Central memory CD4-positive, alpha-beta T cell (primary cell): ENCODE data around the gene ATXN7L1.

Experiments used
- DNase-seq: peaks from one replicate; pipeline ENCODE4 v3.0.0; 2022

ATXN7L1 gene

GRCh38 chr7:105664816-105665525 is 211.4 kb downstream of the ATXN7L1 start:
- no peak for DNase-seq

- DNase-seq: no peak
Measured at GRCh38 chr7:105662998-105663397, 213.4 kb downstream of the ATXN7L1 start.

- no peak for DNase-seq
Measured at GRCh38 chr7:105661625-105662024, 214.8 kb downstream of the ATXN7L1 start.

GRCh38 chr7:105656922-105657521 is 219.4 kb downstream of the ATXN7L1 start:
- DNase-seq: peak; percentile 66

GRCh38 chr7:105655500-105656380 is 220.7 kb downstream of the ATXN7L1 start:
- DNase-seq: no peak

GRCh38 chr7:105655067-105655466 is 221.3 kb downstream of the ATXN7L1 start:
- DNase-seq: no peak

GRCh38 chr7:105654095-105654686 is 222.2 kb downstream of the ATXN7L1 start:
- DNase-seq: no peak

GRCh38 chr7:105653441-105654005 is 222.9 kb downstream of the ATXN7L1 start:
- DNase-seq: no peak

GRCh38 chr7:105652359-105652993 is 223.9 kb downstream of the ATXN7L1 start:
- peak; percentile 38 for DNase-seq

GRCh38 chr7:105651798-105652197 is 224.6 kb downstream of the ATXN7L1 start:
- DNase-seq: no peak

GRCh38 chr7:105650382-105650970 is 225.9 kb downstream of the ATXN7L1 start:
- DNase-seq: no peak

- no peak for DNase-seq
Measured at GRCh38 chr7:105649727-105650381, 226.5 kb downstream of the ATXN7L1 start.

- no peak for DNase-seq
Measured at GRCh38 chr7:105648561-105649401, 227.6 kb downstream of the ATXN7L1 start.

- DNase-seq: no peak
Measured at GRCh38 chr7:105647591-105647990, 228.8 kb downstream of the ATXN7L1 start.

- DNase-seq: no peak
Measured at GRCh38 chr7:105644937-105645336, 231.5 kb downstream of the ATXN7L1 start.

GRCh38 chr7:105643851-105644250 is 232.5 kb downstream of the ATXN7L1 start:
- DNase-seq: no peak

GRCh38 chr7:105643384-105643783 is 233.0 kb downstream of the ATXN7L1 start:
- no peak for DNase-seq

- DNase-seq: no peak
Measured at GRCh38 chr7:105642264-105642663, 234.1 kb downstream of the ATXN7L1 start.

- DNase-seq: no peak
Measured at GRCh38 chr7:105640956-105641810, 235.2 kb downstream of the ATXN7L1 start.
